ENCODE data around the gene RAB8B.

RAB8B gene

GRCh38 chr15:63277038-63277892 is 87.9 kb downstream of the RAB8B start, which contains the start of gene APH1B:
TSS of gene APH1B (plus strand) at chr15:63277605. CDS start at chr15:63277624, 19 bp downstream.
- H3K36me3 ChIP-seq (ENCODE audit: insufficient read depth, low read length), result peaks cover 4% of the 10 kb centered on the region; the same call in 1 of the 2 replicates
- H3K27ac ChIP-seq (ENCODE audit: low read depth, low read length), result peak within 1 kb of the TSS; percentile 57; the same call in 1 of the 2 replicates
- H3K9ac ChIP-seq (ENCODE audit: low read depth, low read length), result peak within 1 kb of the TSS; percentile 79
- WGBS, result under 1% methylated on average over 79 of the region's 102 CpGs
- peaks cover 24% of the 10 kb centered on the region; the same call in 1 of the 2 replicates for H3K27me3 ChIP-seq (ENCODE audit: insufficient read depth, low read length)
- H3K4me1 ChIP-seq (ENCODE audit: insufficient read depth, low read length), result peaks cover 23% of the 10 kb centered on the region
- peak within 1 kb of the TSS; percentile 90 for H3K4me3 ChIP-seq (ENCODE audit: low read length)
- no peaks in the 10 kb centered on the region for H3K9me3 ChIP-seq (ENCODE audit: insufficient read depth, low read depth, low read length)

GRCh38 chr15:63277893-63278456 is 88.6 kb downstream of the RAB8B start:
- Histone ChIP-seq H3K9ac (ENCODE audit: low read depth, low read length) (peak overlapping the region; percentile 79), H3K27ac (ENCODE audit: low read depth, low read length) (peak overlapping the region; percentile 57; the same call in 1 of the 2 replicates), H3K9me3 (ENCODE audit: insufficient read depth, low read depth, low read length) (no peaks in the 10 kb centered on the region), H3K27me3 (ENCODE audit: insufficient read depth, low read length) (peaks cover 24% of the 10 kb centered on the region; the same call in 1 of the 2 replicates), H3K36me3 (ENCODE audit: insufficient read depth, low read length) (peaks cover 4% of the 10 kb centered on the region; the same call in 1 of the 2 replicates), H3K4me1 (ENCODE audit: insufficient read depth, low read length) (peaks cover 23% of the 10 kb centered on the region), H3K4me3 (ENCODE audit: low read length) (peak overlapping the region; percentile 90)
- WGBS, result 21% methylated on average over 16 of the region's 17 CpGs

- H3K36me3 ChIP-seq (ENCODE audit: insufficient read depth, low read length), result peaks cover 18% of the 10 kb centered on the region
- no peak overlapping the region for H3K4me3 ChIP-seq (ENCODE audit: low read length)
- 95% methylated on average over 7 of the region's 9 CpGs for WGBS
- H3K9me3 ChIP-seq (ENCODE audit: insufficient read depth, low read depth, low read length), result no peaks in the 10 kb centered on the region
- H3K4me1 ChIP-seq (ENCODE audit: insufficient read depth, low read length), result peaks cover 6% of the 10 kb centered on the region; the same call in 1 of the 2 replicates
- no peak overlapping the region for H3K9ac ChIP-seq (ENCODE audit: low read depth, low read length)
- peaks cover 5% of the 10 kb centered on the region; the same call in 1 of the 2 replicates for H3K27me3 ChIP-seq (ENCODE audit: insufficient read depth, low read length)
- no peak overlapping the region for H3K27ac ChIP-seq (ENCODE audit: low read depth, low read length)
Measured at GRCh38 chr15:63283126-63283525, 93.7 kb downstream of the RAB8B start.

GRCh38 chr15:63284335-63284734 is 94.9 kb downstream of the RAB8B start:
- Histone ChIP-seq H3K27ac (ENCODE audit: low read depth, low read length) (no peak overlapping the region), H3K9me3 (ENCODE audit: insufficient read depth, low read depth, low read length) (no peaks in the 10 kb centered on the region), H3K4me3 (ENCODE audit: low read length) (no peak overlapping the region), H3K9ac (ENCODE audit: low read depth, low read length) (no peak overlapping the region), H3K4me1 (ENCODE audit: insufficient read depth, low read length) (no peaks in the 10 kb centered on the region), H3K36me3 (ENCODE audit: insufficient read depth, low read length) (peaks cover 18% of the 10 kb centered on the region), H3K27me3 (ENCODE audit: insufficient read depth, low read length) (no peaks in the 10 kb centered on the region)
- 97% methylated on average over 5 of the region's 6 CpGs for WGBS

- H3K9me3 ChIP-seq (ENCODE audit: insufficient read depth, low read depth, low read length), result no peaks in the 10 kb centered on the region
- no peak overlapping the region for H3K4me3 ChIP-seq (ENCODE audit: low read length)
- H3K36me3 ChIP-seq (ENCODE audit: insufficient read depth, low read length), result peaks cover 14% of the 10 kb centered on the region
- 89% methylated on average over 2 of the region's 2 CpGs for WGBS
- H3K27ac ChIP-seq (ENCODE audit: low read depth, low read length), result no peak overlapping the region
- no peak overlapping the region for H3K9ac ChIP-seq (ENCODE audit: low read depth, low read length)
- H3K4me1 ChIP-seq (ENCODE audit: insufficient read depth, low read length), result peaks cover 3% of the 10 kb centered on the region; the same call in 1 of the 2 replicates
- no peaks in the 10 kb centered on the region for H3K27me3 ChIP-seq (ENCODE audit: insufficient read depth, low read length)
Measured at GRCh38 chr15:63287109-63287508, 97.7 kb downstream of the RAB8B start.

GRCh38 chr15:63288342-63288741 is 98.9 kb downstream of the RAB8B start:
- WGBS, result 79% methylated on average over 1 of the region's 1 CpG
- Histone ChIP-seq H3K27ac (ENCODE audit: low read depth, low read length) (no peak overlapping the region), H3K27me3 (ENCODE audit: insufficient read depth, low read length) (no peaks in the 10 kb centered on the region), H3K9ac (ENCODE audit: low read depth, low read length) (no peak overlapping the region), H3K4me3 (ENCODE audit: low read length) (no peak overlapping the region), H3K4me1 (ENCODE audit: insufficient read depth, low read length) (peaks cover 3% of the 10 kb centered on the region; the same call in 1 of the 2 replicates), H3K9me3 (ENCODE audit: insufficient read depth, low read depth, low read length) (no peaks in the 10 kb centered on the region), H3K36me3 (ENCODE audit: insufficient read depth, low read length) (peaks cover 14% of the 10 kb centered on the region)

- Histone ChIP-seq H3K9me3 (ENCODE audit: insufficient read depth, low read depth, low read length) (no peaks in the 10 kb centered on the region), H3K27me3 (ENCODE audit: insufficient read depth, low read length) (no peaks in the 10 kb centered on the region), H3K4me1 (ENCODE audit: insufficient read depth, low read length) (peaks cover 3% of the 10 kb centered on the region; the same call in 1 of the 2 replicates), H3K9ac (ENCODE audit: low read depth, low read length) (no peak overlapping the region), H3K36me3 (ENCODE audit: insufficient read depth, low read length) (peaks cover 14% of the 10 kb centered on the region), H3K27ac (ENCODE audit: low read depth, low read length) (no peak overlapping the region), H3K4me3 (ENCODE audit: low read length) (no peak overlapping the region)
- WGBS, result 42% methylated on average over 4 of the region's 4 CpGs
Measured at GRCh38 chr15:63288778-63289378, 99.5 kb downstream of the RAB8B start.

- Histone ChIP-seq H3K9ac (ENCODE audit: low read depth, low read length) (no peak overlapping the region), H3K9me3 (ENCODE audit: insufficient read depth, low read depth, low read length) (no peaks in the 10 kb centered on the region), H3K36me3 (ENCODE audit: insufficient read depth, low read length) (0 out of 2 replicates have a peak, but pooled peaks cover 4% of the 10 kb centered on the region), H3K4me1 (ENCODE audit: insufficient read depth, low read length) (peaks cover 3% of the 10 kb centered on the region; the same call in 1 of the 2 replicates), H3K27me3 (ENCODE audit: insufficient read depth, low read length) (no peaks in the 10 kb centered on the region), H3K4me3 (ENCODE audit: low read length) (no peak overlapping the region), H3K27ac (ENCODE audit: low read depth, low read length) (no peak overlapping the region)
Measured at GRCh38 chr15:63291507-63291906, 102.1 kb downstream of the RAB8B start.

- Histone ChIP-seq H3K4me1 (ENCODE audit: insufficient read depth, low read length) (peaks cover 3% of the 10 kb centered on the region; the same call in 1 of the 2 replicates), H3K27ac (ENCODE audit: low read depth, low read length) (no peak overlapping the region), H3K4me3 (ENCODE audit: low read length) (no peak overlapping the region), H3K9ac (ENCODE audit: low read depth, low read length) (no peak overlapping the region), H3K27me3 (ENCODE audit: insufficient read depth, low read length) (no peaks in the 10 kb centered on the region), H3K36me3 (ENCODE audit: insufficient read depth, low read length) (0 out of 2 replicates have a peak, but pooled peaks cover 4% of the 10 kb centered on the region), H3K9me3 (ENCODE audit: insufficient read depth, low read depth, low read length) (no peaks in the 10 kb centered on the region)
- 100% methylated on average over 1 of the region's 3 CpGs for WGBS
Measured at GRCh38 chr15:63292241-63292640, 102.8 kb downstream of the RAB8B start.

- H3K9ac ChIP-seq (ENCODE audit: low read depth, low read length), result no peak overlapping the region
- no peak overlapping the region for H3K27ac ChIP-seq (ENCODE audit: low read depth, low read length)
- H3K36me3 ChIP-seq (ENCODE audit: insufficient read depth, low read length), result 0 out of 2 replicates have a peak, but pooled peaks cover 3% of the 10 kb centered on the region
- no peaks in the 10 kb centered on the region for H3K9me3 ChIP-seq (ENCODE audit: insufficient read depth, low read depth, low read length)
- peaks cover 3% of the 10 kb centered on the region; the same call in 1 of the 2 replicates for H3K4me1 ChIP-seq (ENCODE audit: insufficient read depth, low read length)
- 95% methylated on average over 4 of the region's 5 CpGs for WGBS
- no peaks in the 10 kb centered on the region for H3K27me3 ChIP-seq (ENCODE audit: insufficient read depth, low read length)
- no peak overlapping the region for H3K4me3 ChIP-seq (ENCODE audit: low read length)
Measured at GRCh38 chr15:63292771-63293170, 103.4 kb downstream of the RAB8B start.

- H3K4me3 ChIP-seq (ENCODE audit: low read length), result no peak overlapping the region
- WGBS, result 95% methylated on average over 3 of the region's 3 CpGs
- no peaks in the 10 kb centered on the region for H3K36me3 ChIP-seq (ENCODE audit: insufficient read depth, low read length)
Measured at GRCh38 chr15:63294359-63294758, 105.0 kb downstream of the RAB8B start.

More at GRCh38 chr15:63294359-63294758, 105.0 kb downstream of the RAB8B start:
- Histone ChIP-seq H3K9me3 (ENCODE audit: insufficient read depth, low read depth, low read length) (no peaks in the 10 kb centered on the region), H3K4me1 (ENCODE audit: insufficient read depth, low read length) (peaks cover 3% of the 10 kb centered on the region; the same call in 1 of the 2 replicates), H3K27ac (ENCODE audit: low read depth, low read length) (no peak overlapping the region), H3K27me3 (ENCODE audit: insufficient read depth, low read length) (no peaks in the 10 kb centered on the region), H3K9ac (ENCODE audit: low read depth, low read length) (no peak overlapping the region)
